GM12878 (cell line): ENCODE data around the gene UAP1L1. TPM values are rescaled to one million over a fixed set of nuclear protein-coding genes. Genes with fewer than 3 reads are reported as not detected.
"Not testable (repeated sequence)": the region's sequence is repeated elsewhere in the genome, so short reads cannot be mapped to it uniquely, and the experiment has no call there.

ENCODE experiments used
- ATAC-seq: fragments of 200-7000 bp; cut with Tn5 transposase; 3 replicates; pipeline ENCODE4 v1.9.1; 2020; ENCODE audit warnings: mild to moderate bottlenecking, moderate library complexity
- BruUV-seq: library from RNA; stranded (reverse); fragments of 400-500 nt; replicated peaks from 2 replicates; lab custom pipeline; 2021; lab: Mats Ljungman, UMichigan
- CTCF ChIA-PET: fragments of 300-600 bp; sonication (Branson Sonifier 250); formaldehyde crosslinking; extraction: SDS; loops from one replicate; lab custom pipeline; 2021; ENCODE audit warnings: inconsistent platforms; lab: Yijun Ruan, JAX
- POLR2A ChIA-PET: fragments of 350-600 bp; formaldehyde crosslinking; extraction: SDS; loops from one replicate; lab custom pipeline; 2021; ENCODE audit warnings: inconsistent platforms; lab: Charles Lee
- RAD21 ChIA-PET: fragments of 300-600 bp; sonication (Branson Sonifier 250); formaldehyde crosslinking; loops from one replicate; lab custom pipeline; 2023; ENCODE audit warnings: antibody characterized with exemption; ENCODE audit not compliant: unreplicated experiment; lab: Charles Lee
- SMC1A ChIA-PET: fragments of 300-600 bp; sonication (Branson Sonifier 250); formaldehyde crosslinking; loops from one replicate; lab custom pipeline; 2023; ENCODE audit not compliant: unreplicated experiment, uncharacterized antibody; lab: Charles Lee
- DNase-seq: peaks from one replicate; pipeline ENCODE4 v3.0.0-alpha.2; 2011; ENCODE audit warnings: low read depth, low spot score
- FAIRE-seq: peaks from 3 replicates; lab custom pipeline; 2011; peaks lifted over from hg19 to GRCh38; lab: Jason Lieb, UNC
- H2AFZ ChIP-seq: 2 replicates; pipeline ENCODE4 v1.6.0; 2011; ENCODE audit warnings: low read depth, low read length, control low read depth; ENCODE audit not compliant: control insufficient read depth
- H3K27ac ChIP-seq: 2 replicates; pipeline ENCODE4 v1.5.1; 2011; ENCODE audit warnings: control low read depth; ENCODE audit not compliant: control insufficient read depth, insufficient read depth
- H3K27me3 ChIP-seq, 2 experiments: replicated peaks in 1 of 2; 2 replicates each; pipeline versions ENCODE4 v1.6.0 to v1.6.1; 2011; ENCODE audit warnings: low read length in 1 of 2; ENCODE audit not compliant: control insufficient read depth in 2 of 2, insufficient read depth in 2 of 2
- H3K36me3 ChIP-seq, 2 experiments: 2 replicates each; pipeline ENCODE4 v1.5.1; 2011; ENCODE audit warnings: low read length in 1 of 2; ENCODE audit not compliant: control insufficient read depth in 2 of 2, insufficient read depth in 2 of 2
- H3K4me1 ChIP-seq: 2 replicates; pipeline ENCODE4 v1.6.1; 2011; ENCODE audit warnings: mild to moderate bottlenecking, low read length, moderate library complexity, mixed read lengths; ENCODE audit not compliant: control insufficient read depth, insufficient read depth
- H3K4me2 ChIP-seq: 2 replicates; pipeline ENCODE4 v1.6.0; 2011; ENCODE audit warnings: control low read depth; ENCODE audit not compliant: control insufficient read depth, insufficient read depth
- H3K4me3 ChIP-seq: fragments of 200-600 bp; sonication (generic); 2 replicates; pipeline ENCODE4 v1.5.1; 2016
- H3K79me2 ChIP-seq: 2 replicates; pipeline ENCODE4 v1.6.0; 2011; ENCODE audit warnings: low read length; ENCODE audit not compliant: control insufficient read depth, insufficient read depth
- H3K9ac ChIP-seq: 2 replicates; pipeline ENCODE4 v1.8.0; 2011; ENCODE audit warnings: low read length, control low read depth, mixed read lengths; ENCODE audit not compliant: control insufficient read depth, insufficient read depth
- H3K9me3 ChIP-seq: replicated peaks from 3 replicates; pipeline ENCODE4 v1.5.1; 2011; ENCODE audit warnings: mild to moderate bottlenecking, low read length; ENCODE audit not compliant: control insufficient read depth, insufficient read depth
- H4K20me1 ChIP-seq: 2 replicates; pipeline ENCODE4 v1.6.0; 2011; ENCODE audit not compliant: control insufficient read depth, insufficient read depth
- BHLHE40 ChIP-seq, 2 experiments: fragments of 450-650 bp in 1 of 2; IDR thresholded peaks; 2 replicates each; pipeline ENCODE4 v1.6.1; 2011 to 2017; ENCODE audit warnings: low read depth in 2 of 2, borderline replicate concordance in 1 of 2, improper control_type of control experiment in 1 of 2, low read length in 1 of 2, mild to moderate bottlenecking in 1 of 2
- SIN3A ChIP-seq: IDR thresholded peaks from 2 replicates; pipeline ENCODE4 v1.6.1; 2012; ENCODE audit warnings: low read depth, low read length, improper control_type of control experiment
- SMARCA5 ChIP-seq: fragments of 450-650 bp; IDR thresholded peaks from 2 replicates; pipeline ENCODE4 v1.6.1; 2017; ENCODE audit warnings: mild to moderate bottlenecking
- TCF12 ChIP-seq: IDR thresholded peaks from 2 replicates; pipeline ENCODE4 v1.6.1; 2011; ENCODE audit warnings: low read depth, mild to moderate bottlenecking, low read length
- ZNF217 ChIP-seq: fragments of 450-650 bp; IDR thresholded peaks from 2 replicates; pipeline ENCODE4 v1.6.1; 2017; ENCODE audit warnings: antibody characterized with exemption, mild to moderate bottlenecking
- WGBS: methylation state at CpG from one replicate; pipeline ENCODE4 v1.1.6; 2016; ENCODE audit warnings: low lambda C conversion rate; ENCODE audit not compliant: insufficient replicate concordance, insufficient coverage; ENCODE audit errors: missing lambda C conversion rate; 5-methylcytosine and 5-hydroxymethylcytosine counted together
- in situ Hi-C: fragments of 300-500 bp; cut with MboI; formaldehyde crosslinking; loops from 9 replicates; pipeline ENCODE4 v1.14.3; 2018; ENCODE audit warnings: mixed read lengths
- intact Hi-C: fragments of 100-400 bp; cut with micrococcal nuclease; formaldehyde crosslinking; loops from one replicate; pipeline ENCODE4 v1.14.2; 2022; ENCODE audit not compliant: unreplicated experiment
- polyA plus RNA-seq, 11 experiments: library from polyadenylated mRNA; depleted of rRNA in 4 of 11; unstranded in 6 of 11; stranded (reverse) in 5 of 11; fragments of >200 nt; fragmentation: Nextera tagmentation in 4 of 11; fragmentation: Illumina TruSeq in 1 of 11; extraction: Ambion mirVana in 4 of 11; extraction: Trizol in 1 of 11; gene quantifications; 1 replicate in 1 of 11; 2 replicates in 10 of 11; pipeline versions ENCODE4 v1.2.1 to v1.2.3, GENCODE V29; 2011 to 2016; ENCODE audit warnings: inconsistent platforms in 2 of 11, missing spikeins in 2 of 11, low read depth in 1 of 11
- total RNA-seq, 4 experiments: library from RNA; depleted of rRNA in 3 of 4; stranded (reverse); fragments of >200 nt in 3 of 4; fragmentation: Illumina TruSeq in 1 of 4; extraction: Trizol in 1 of 4; gene quantifications; 2 replicates each; pipeline versions ENCODE4 v1.2.1 to v1.2.3, GENCODE V29; 2013 to 2021
- TF ChIP-seq, protein P1 (sequence below), 3 experiments: IDR thresholded peaks in 2 of 3; conservative IDR thresholded peaks in 1 of 3; 2 replicates each; pipeline ENCODE4 v1.5.1; 2011; ENCODE audit warnings: low read depth in 3 of 3, low read length in 3 of 3, mild to moderate bottlenecking in 3 of 3, control low read depth in 2 of 3, moderate library complexity in 2 of 3, inconsistent platforms in 1 of 3, mixed read lengths in 1 of 3; ENCODE audit not compliant: control insufficient read depth in 2 of 3, insufficient read depth in 1 of 3; ENCODE audit errors: extremely low read depth in 1 of 3

The UAP1L1 gene
- total and polyA plus RNA-seq, 10 of the 15 experiments (the other 5 are each of a cell fraction or from before 2014, with no cell fraction given), result 0.29 to 15.7 (median 5.8) TPM

DNA sequence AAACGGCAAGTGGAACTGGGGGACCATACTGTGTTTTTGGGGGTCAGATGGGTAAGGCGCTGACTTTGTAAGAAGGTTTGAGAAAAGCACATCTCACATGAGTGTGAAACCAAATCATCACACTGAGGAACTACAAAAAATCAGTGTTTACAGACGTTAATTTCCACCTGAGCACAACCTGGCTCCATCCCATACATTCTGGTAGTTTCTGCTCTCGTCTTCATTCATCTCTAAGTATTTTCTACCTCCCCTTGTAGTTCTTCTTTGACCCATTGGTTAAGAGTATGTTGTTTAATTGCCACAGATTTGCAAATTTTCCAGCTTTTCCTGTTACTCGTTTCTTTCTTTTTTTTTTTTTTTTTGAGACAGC, 46.1 kb downstream of the UAP1L1 start (continued):
- TF ChIP-seq TCF12, result no peak
- TF ChIP-seq SIN3A, result no peak
- TF ChIP-seq, protein P1, sequence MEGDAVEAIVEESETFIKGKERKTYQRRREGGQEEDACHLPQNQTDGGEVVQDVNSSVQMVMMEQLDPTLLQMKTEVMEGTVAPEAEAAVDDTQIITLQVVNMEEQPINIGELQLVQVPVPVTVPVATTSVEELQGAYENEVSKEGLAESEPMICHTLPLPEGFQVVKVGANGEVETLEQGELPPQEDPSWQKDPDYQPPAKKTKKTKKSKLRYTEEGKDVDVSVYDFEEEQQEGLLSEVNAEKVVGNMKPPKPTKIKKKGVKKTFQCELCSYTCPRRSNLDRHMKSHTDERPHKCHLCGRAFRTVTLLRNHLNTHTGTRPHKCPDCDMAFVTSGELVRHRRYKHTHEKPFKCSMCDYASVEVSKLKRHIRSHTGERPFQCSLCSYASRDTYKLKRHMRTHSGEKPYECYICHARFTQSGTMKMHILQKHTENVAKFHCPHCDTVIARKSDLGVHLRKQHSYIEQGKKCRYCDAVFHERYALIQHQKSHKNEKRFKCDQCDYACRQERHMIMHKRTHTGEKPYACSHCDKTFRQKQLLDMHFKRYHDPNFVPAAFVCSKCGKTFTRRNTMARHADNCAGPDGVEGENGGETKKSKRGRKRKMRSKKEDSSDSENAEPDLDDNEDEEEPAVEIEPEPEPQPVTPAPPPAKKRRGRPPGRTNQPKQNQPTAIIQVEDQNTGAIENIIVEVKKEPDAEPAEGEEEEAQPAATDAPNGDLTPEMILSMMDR (IDR thresholded peaks at IDR 0.05 in 2 of 3, conservative IDR thresholded peaks at IDR 0.05 in 1 of 3; ENCODE audit: control insufficient read depth in 2 of 3, extremely low read depth in 1 of 3, insufficient read depth in 1 of 3, low read depth in 3 of 3, low read length in 3 of 3), result no peak

GRCh38 chr9:137123952-137124462, 46.7 kb downstream of the UAP1L1 start:
- ATAC-seq, FAIRE-seq, DNase-seq, H2AFZ ChIP-seq, H3K9ac ChIP-seq, H3K36me3 ChIP-seq, BruUV-seq, H4K20me1 ChIP-seq, H3K27me3 ChIP-seq, H3K9me3 ChIP-seq: not testable (repeated sequence)
- intact Hi-C loops, result loop anchor here (2.0 kb wide), 1 partner anchor 77 kb away; the partner anchor contains the start of gene TPRN
- ChIA-PET POLR2A (interaction anchor here (0.6 to 4.0 kb wide), 10 partner anchors 16 to 453 kb away, joined by 3 to 18 read pairs (median 4); partner anchors contain the start of gene RNF208), SMC1A (interaction anchor here (1.4 to 2.6 kb wide), 2 partner anchors 27 to 33 kb away, joined by 3 to 14 read pairs; no protein-coding TSS in a partner anchor), CTCF (interaction anchor here (0.6 to 2.6 kb wide), 4 partner anchors 65 to 740 kb away, joined by 3 to 16 read pairs (median 7); partner anchors contain the start of genes CYSRT1 and RNF224), RAD21 (interaction anchor here (1.0 to 2.9 kb wide), 3 partner anchors 27 to 103 kb away, joined by 7 to 26 read pairs (median 7); partner anchors contain the start of genes CYSRT1 and RNF224)
- in situ Hi-C loops, result loop anchor here (5.0 kb wide), 1 partner anchor 103 kb away; the partner anchor contains the start of genes CYSRT1 and RNF224
- TF ChIP-seq BHLHE40 (IDR thresholded peaks at IDR 0.05; ENCODE audit: borderline replicate concordance in 1 of 2, low read depth in 2 of 2, low read length in 1 of 2) (peak in 1 of 2 experiments; percentile 29; a peak in 1 of 4 replicates), ZNF217 (peak; percentile 65; the same call in 1 of the 2 replicates), SMARCA5 (0 out of 2 replicates have a peak, but pooled peaks have one; percentile 40)
- H3K4me1 ChIP-seq, result peaks cover 42% of the 10 kb centered on the region
- peak overlapping the region; percentile 58 for H3K4me2 ChIP-seq
- WGBS, result 32% methylated on average over 5 of the region's 5 CpGs
- H3K27ac ChIP-seq, result peak overlapping the region; percentile 0; the same call in 1 of the 2 replicates
- H3K79me2 ChIP-seq, result peaks cover 25% of the 10 kb centered on the region
- H3K4me3 ChIP-seq, result peak overlapping the region; percentile 5; the same call in 1 of the 2 replicates
